Esophagus muscularis mucosa (tissue), 4 donors: ENCODE measurements around the gene CDC42SE2. TPM values are rescaled to one million over a fixed set of nuclear protein-coding genes. Genes with fewer than 3 reads are reported as not detected.

Experiments used
- DNase-seq: peaks from one replicate; pipeline ENCODE4 v3.0.0-alpha.2; 2017; ENCODE audit errors: extremely low spot score
- H3K27ac ChIP-seq, 4 donors: fragments of 200-600 bp; sonication (generic); replicated peaks in 1 of 4; 1 replicate in 3 of 4; 2 replicates in 1 of 4; pipeline ENCODE4 v1.5.1; 2016 to 2019; ENCODE audit warnings: mild to moderate bottlenecking in 1 of 4
- H3K27me3 ChIP-seq, 4 donors: fragments of 200-600 bp; sonication (generic); one replicate each; pipeline versions ENCODE4 v1.5.1 to v1.6.0; 2016 to 2019
- H3K36me3 ChIP-seq, 4 donors: fragments of 200-600 bp; sonication (generic); one replicate each; pipeline ENCODE4 v1.5.1; 2016 to 2019
- H3K4me1 ChIP-seq, 4 donors: fragments of 200-600 bp; sonication (generic); one replicate each; pipeline ENCODE4 v1.5.1; 2016 to 2019
- H3K4me3 ChIP-seq, 4 donors: fragments of 200-600 bp; sonication (generic); 1 replicate in 2 of 4; 2 replicates in 2 of 4; pipeline ENCODE4 v1.5.1; 2016 to 2019; ENCODE audit warnings: mild to moderate bottlenecking in 4 of 4, moderate library complexity in 1 of 4
- H3K9me3 ChIP-seq, 4 donors: fragments of 200-600 bp; sonication (generic); 1 replicate in 3 of 4; 2 replicates in 1 of 4; pipeline ENCODE4 v1.5.1; 2016 to 2019
- EP300 ChIP-seq: sonication (generic); formaldehyde crosslinking; IDR thresholded peaks from one replicate; pipeline ENCODE4 v1.6.1; 2017; ENCODE audit warnings: antibody characterized with exemption
- POLR2A ChIP-seq: fragments of 450-650 bp; IDR thresholded peaks from one replicate; pipeline ENCODE4 v1.6.1; 2017; ENCODE audit warnings: antibody characterized with exemption, moderate library complexity, mild to moderate bottlenecking, low read depth
- POLR2AphosphoS5 ChIP-seq, 2 donors: sonication (generic); formaldehyde crosslinking; IDR thresholded peaks; one replicate each; pipeline ENCODE4 v1.6.1; 2017; ENCODE audit warnings: antibody characterized with exemption in 2 of 2
- WGBS: methylation state at CpG from one replicate; pipeline ENCODE4 v1.1.5; 2018; 5-methylcytosine and 5-hydroxymethylcytosine counted together
- intact Hi-C: fragments of 100-400 bp; cut with DNase I; formaldehyde crosslinking; loops from one replicate; pipeline ENCODE4 v1.15.1; 2023
- total RNA-seq, 4 donors: library from RNA; depleted of rRNA; stranded (reverse); fragments of >200 nt; gene quantifications; one replicate each; pipeline versions ENCODE4 v1.1.0 to v1.2.1, GENCODE V29; 2016
- TF ChIP-seq, protein P1 (sequence below), 3 experiments: fragments of 200-600 bp in 2 of 3; fragments of 450-650 bp in 1 of 3; sonication (generic) in 2 of 3; IDR thresholded peaks; one replicate each; pipeline ENCODE4 v1.5.1; 2017 to 2019; ENCODE audit warnings: antibody characterized with exemption in 3 of 3, mild to moderate bottlenecking in 2 of 3, moderate library complexity in 1 of 3

The CDC42SE2 gene
- total RNA-seq, 4 donors from 2014 or later = 23.1 to 28.0 (median 25.4) TPM

DNA sequence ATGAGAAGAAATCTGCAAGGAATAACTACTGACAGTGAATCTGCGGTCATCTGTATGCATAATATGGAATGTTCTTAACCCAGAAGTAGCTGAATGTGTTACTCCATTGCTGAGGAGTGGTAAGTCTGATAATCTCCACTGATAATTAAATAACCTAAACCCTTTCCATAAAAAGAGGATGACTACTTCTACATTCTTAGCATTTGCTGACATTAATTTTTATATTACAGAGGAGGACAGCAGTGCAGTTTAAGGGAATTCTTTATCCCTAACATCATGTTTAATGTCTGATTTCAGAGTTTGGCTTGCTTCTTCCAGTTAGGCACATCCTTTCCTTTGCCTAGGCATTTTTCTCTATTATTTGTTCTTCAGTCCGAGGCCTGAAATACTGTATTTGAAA is 52.2 kb downstream of the CDC42SE2 start:
- H3K27ac ChIP-seq = no peak overlapping the region
- no peak for DNase-seq
- H3K4me1 ChIP-seq = peaks cover 0 to 21% (median 16%) of the 10 kb centered on the region in 4 donors
- H3K27me3 ChIP-seq = no peaks in the 10 kb centered on the region
- TF ChIP-seq, protein P1, sequence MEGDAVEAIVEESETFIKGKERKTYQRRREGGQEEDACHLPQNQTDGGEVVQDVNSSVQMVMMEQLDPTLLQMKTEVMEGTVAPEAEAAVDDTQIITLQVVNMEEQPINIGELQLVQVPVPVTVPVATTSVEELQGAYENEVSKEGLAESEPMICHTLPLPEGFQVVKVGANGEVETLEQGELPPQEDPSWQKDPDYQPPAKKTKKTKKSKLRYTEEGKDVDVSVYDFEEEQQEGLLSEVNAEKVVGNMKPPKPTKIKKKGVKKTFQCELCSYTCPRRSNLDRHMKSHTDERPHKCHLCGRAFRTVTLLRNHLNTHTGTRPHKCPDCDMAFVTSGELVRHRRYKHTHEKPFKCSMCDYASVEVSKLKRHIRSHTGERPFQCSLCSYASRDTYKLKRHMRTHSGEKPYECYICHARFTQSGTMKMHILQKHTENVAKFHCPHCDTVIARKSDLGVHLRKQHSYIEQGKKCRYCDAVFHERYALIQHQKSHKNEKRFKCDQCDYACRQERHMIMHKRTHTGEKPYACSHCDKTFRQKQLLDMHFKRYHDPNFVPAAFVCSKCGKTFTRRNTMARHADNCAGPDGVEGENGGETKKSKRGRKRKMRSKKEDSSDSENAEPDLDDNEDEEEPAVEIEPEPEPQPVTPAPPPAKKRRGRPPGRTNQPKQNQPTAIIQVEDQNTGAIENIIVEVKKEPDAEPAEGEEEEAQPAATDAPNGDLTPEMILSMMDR (IDR thresholded peaks at IDR 0.05) = no peak
- TF ChIP-seq EP300 (no peak), POLR2A (no peak), POLR2AphosphoS5 (IDR thresholded peaks at IDR 0.05) (no peak)
- H3K4me3 ChIP-seq = no peak overlapping the region
- WGBS = 84% methylated on average over 2 of the region's 2 CpGs
- intact Hi-C loops = no loop called here
- no peaks in the 10 kb centered on the region for H3K9me3 ChIP-seq
- peaks cover 0 to 5% (median 0%) of the 10 kb centered on the region in 4 donors for H3K36me3 ChIP-seq

DNA sequence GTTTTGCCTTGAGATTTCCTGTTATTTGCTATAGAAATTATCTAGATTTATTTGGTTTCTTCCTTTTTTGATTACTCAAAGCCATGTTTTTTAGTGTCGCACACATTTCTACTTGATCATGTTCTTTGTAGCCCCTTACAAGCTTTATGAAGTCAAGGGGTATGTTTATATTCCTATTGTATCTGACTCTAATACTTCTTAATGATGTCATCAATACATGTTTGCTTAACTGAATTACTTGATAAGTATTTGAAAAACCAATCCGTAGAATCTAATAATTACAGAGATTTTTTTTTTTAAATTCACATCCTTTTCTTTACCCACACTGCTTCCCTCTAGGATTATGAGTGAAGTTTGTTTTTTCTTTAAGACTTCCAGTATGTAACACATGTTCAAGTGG is 53.0 kb downstream of the CDC42SE2 start:
- no peak for DNase-seq
- H3K27ac ChIP-seq = no peak overlapping the region
- H3K36me3 ChIP-seq = peaks cover 0 to 5% (median 0%) of the 10 kb centered on the region in 4 donors
- no peak overlapping the region for H3K4me3 ChIP-seq
- WGBS = 94% methylated on average over 2 of the region's 2 CpGs
- no peak for TF ChIP-seq POLR2AphosphoS5 (IDR thresholded peaks at IDR 0.05)
- peaks cover 0 to 21% (median 16%) of the 10 kb centered on the region in 4 donors for H3K4me1 ChIP-seq
- H3K9me3 ChIP-seq = no peaks in the 10 kb centered on the region
- no peaks in the 10 kb centered on the region for H3K27me3 ChIP-seq
- intact Hi-C loops = no loop called here

DNA sequence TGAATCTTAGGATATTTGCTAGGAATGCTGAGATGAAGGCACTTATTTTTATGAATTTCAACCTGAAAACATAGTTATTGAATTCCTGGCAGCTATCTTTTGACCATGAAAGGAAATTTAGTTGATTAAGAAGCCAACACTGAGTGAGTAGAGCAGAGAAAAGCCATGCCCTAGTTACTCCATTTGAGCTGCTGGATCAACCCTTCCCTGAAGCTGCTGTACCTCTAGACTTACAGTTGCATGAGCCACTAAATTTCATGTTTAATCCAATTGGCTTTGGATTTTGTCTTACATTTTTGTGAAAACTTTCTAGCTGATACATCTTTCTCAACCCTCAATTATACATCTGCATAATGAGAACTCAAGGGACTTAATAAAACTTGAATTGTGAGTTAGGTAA is 54.6 kb downstream of the CDC42SE2 start:
- Histone ChIP-seq H3K27me3 (no peaks in the 10 kb centered on the region), H3K4me3 (no peak overlapping the region), H3K9me3 (no peaks in the 10 kb centered on the region), H3K4me1 (peaks cover 0 to 28% (median 25%) of the 10 kb centered on the region in 4 donors), H3K36me3 (peaks cover 0 to 5% (median 0%) of the 10 kb centered on the region in 4 donors), H3K27ac (no peak overlapping the region)
- DNase-seq = no peak
- TF ChIP-seq, protein P1 (IDR thresholded peaks at IDR 0.05) = no peak
- no peak for TF ChIP-seq EP300
- intact Hi-C loops = no loop called here

DNA sequence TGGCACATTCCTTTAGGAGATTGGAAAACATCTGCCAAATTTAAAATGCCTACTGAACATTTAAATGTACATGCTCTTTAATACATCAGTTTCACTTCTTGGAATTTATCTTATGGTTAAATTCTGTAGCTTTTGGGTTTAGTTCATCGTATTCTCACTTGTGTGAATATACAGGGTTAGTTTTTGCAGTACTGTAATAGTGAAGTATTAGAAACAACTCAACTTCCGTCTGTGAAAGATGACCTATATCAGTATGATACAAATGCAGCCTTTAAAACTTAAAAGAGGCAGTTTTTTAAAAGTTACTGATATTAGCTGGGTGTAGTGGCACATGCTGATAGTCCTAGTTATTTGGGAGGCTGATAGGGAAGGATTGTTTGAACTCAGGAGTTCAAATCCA is 57.2 kb downstream of the CDC42SE2 start:
- no peak overlapping the region for H3K4me3 ChIP-seq
- peaks cover 0 to 5% (median 0%) of the 10 kb centered on the region in 4 donors for H3K36me3 ChIP-seq
- DNase-seq = no peak
- H3K9me3 ChIP-seq = no peaks in the 10 kb centered on the region
- intact Hi-C loops = no loop called here
- TF ChIP-seq, protein P1 (IDR thresholded peaks at IDR 0.05) = no peak
- TF ChIP-seq POLR2A (no peak), POLR2AphosphoS5 (IDR thresholded peaks at IDR 0.05) (no peak), EP300 (no peak)
- WGBS = 48% methylated on average over 2 of the region's 2 CpGs
- H3K27ac ChIP-seq = no peak overlapping the region
- H3K4me1 ChIP-seq = peaks cover 12 to 27% (median 25%) of the 10 kb centered on the region in 4 donors
- no peaks in the 10 kb centered on the region for H3K27me3 ChIP-seq

DNA sequence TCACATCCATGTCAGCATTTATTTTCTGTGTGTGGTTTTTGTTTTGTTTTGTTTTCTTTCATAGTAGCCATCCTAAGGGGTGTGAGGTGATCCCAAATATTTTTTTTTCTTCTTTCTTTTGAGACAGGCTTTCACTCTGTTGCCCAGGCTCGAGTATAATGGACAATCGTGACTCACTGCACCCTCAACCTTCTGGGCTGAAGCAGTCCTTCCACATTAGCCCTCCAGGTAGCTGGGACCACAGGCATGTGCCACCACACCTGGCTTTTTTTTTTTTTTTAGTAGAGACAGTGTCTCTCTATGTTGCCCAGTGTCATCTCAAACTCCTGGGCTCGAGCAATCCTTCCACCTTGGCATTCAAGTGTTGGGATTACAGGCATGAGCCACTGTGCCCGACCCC is 59.1 kb downstream of the CDC42SE2 start:
- Histone ChIP-seq H3K27me3 (no peaks in the 10 kb centered on the region), H3K4me3 (no peak overlapping the region), H3K4me1 (peaks cover 12 to 27% (median 23%) of the 10 kb centered on the region in 4 donors), H3K27ac (no peak overlapping the region), H3K9me3 (no peaks in the 10 kb centered on the region), H3K36me3 (peaks cover 0 to 5% (median 0%) of the 10 kb centered on the region in 4 donors)
- TF ChIP-seq POLR2A (no peak), POLR2AphosphoS5 (IDR thresholded peaks at IDR 0.05) (no peak), EP300 (no peak)
- TF ChIP-seq, protein P1 (IDR thresholded peaks at IDR 0.05) = no peak
- intact Hi-C loops = no loop called here
- no peak for DNase-seq
- WGBS = 92% methylated on average over 4 of the region's 4 CpGs
